NCI-H526 treated with DMSO at 0.1 percent for 48 hours (cell line): ENCODE data around the gene CD63.
"Not testable (repeated sequence)": the region's sequence is repeated elsewhere in the genome, so short reads cannot be mapped to it uniquely, and the experiment has no call there.

Experiments
- DNase-seq: peaks from one replicate; lab custom pipeline; 2025; lab: John Stamatoyannopoulos, UW

The CD63 gene, protein sequence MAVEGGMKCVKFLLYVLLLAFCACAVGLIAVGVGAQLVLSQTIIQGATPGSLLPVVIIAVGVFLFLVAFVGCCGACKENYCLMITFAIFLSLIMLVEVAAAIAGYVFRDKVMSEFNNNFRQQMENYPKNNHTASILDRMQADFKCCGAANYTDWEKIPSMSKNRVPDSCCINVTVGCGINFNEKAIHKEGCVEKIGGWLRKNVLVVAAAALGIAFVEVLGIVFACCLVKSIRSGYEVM

DNA sequence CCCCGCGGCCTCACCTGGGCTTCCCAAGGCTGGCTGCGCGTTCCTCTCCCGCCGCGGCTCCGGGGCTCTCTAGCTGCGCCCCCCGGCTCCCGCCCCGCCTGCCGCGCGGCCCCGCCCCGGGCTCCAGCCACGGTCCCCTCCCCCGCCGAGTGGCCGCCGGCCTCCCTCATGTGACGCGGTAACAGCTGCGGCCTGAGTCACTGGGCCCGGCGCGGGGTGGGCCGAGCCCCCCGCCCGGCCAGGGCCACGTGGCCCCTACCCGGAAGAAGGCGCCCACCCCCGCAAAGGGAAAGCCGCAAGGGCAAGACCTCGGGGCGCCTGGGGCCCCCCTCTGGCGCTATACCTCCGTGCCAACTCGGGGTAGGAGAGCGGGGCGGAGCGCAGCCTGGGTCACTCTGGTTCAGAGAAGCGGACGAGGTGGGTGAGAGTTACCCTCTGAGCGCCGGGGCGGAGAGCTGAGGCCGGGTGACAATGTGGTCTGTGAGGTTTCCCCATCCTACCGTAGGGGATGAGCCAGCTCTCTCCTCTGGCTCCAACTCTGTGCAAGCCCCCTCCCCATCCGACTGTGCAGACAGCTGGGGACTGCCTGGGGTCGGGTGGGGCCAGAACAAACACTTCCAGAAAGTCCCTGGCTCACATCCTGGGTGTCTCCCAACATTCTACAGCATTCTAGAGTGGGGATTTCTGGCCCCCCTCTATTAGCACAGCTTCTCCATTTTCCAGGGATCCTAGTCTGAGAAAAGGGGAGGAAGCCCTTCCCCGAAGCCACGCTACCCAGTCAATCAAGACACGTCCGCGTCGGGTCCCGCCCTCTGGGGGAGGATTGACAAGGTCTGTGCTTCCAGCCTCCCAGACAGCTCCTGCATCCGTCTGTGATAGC is at the start of gene CD63:
TSS of gene CD63 (minus strand) at position 71 of the 880 bp plus-strand sequence. CDS start 668 bp downstream, outside the sequence.
- peak; percentile 64 for DNase-seq

DNA sequence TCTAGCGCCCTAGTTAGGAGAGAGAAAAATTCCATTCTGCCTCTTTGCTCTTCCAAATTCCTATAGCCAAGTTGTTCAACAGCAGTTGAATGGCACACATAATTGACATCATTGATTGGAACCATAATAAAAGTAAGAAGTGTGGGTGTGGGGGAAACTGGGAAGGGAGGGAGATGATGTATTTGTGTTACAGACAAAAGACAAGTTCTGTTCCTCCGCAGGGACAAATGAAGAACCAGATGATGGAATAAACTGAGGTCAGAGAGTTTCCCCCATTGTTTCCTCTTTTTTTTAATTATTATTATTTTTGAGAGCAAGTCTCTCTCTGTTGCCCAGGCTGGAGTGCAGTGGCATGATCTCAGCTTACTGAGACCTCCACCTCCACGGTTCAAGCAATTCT is 49.0 kb upstream of the CD63 start:
- no peak for DNase-seq

DNA sequence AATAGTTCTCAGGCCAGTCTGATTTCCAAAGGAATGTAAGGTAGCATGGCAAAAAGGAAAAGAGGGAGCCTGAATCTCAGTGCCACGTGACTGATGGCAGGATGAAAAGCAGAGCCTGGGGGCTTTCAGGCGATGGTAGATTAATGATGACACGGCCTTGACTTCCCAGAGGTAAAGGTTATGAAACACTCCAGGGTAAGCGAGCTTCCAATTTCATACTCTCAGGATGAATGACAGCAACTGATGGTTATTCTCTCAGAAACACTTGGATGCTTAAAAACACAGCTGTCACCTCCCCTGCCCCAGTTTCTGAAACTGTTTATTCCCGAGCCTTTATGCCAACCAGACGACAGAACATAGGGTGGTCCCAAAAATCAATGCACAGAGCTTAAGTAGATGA is 42.9 kb upstream of the CD63 start:
- no peak for DNase-seq

DNA sequence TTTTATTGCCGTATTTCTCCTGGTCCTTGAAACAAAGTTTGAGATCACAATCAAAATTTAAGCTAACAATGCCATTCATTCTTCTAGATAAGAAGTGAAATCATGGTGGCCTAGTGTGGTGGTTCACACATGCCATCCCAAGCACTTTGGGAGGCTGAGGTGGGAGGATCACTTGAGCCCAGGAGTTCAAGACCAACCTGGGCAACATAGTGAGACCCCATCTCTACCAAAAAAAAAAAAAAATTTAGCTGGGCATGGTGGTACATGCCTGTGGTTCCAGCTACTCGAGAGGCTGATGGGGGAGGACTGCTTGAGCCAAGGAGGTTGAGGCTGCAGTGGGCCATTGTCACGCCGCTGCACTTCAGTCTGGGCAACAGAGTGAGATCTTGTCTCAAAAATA is 38.3 kb upstream of the CD63 start:
- DNase-seq = no peak

DNA sequence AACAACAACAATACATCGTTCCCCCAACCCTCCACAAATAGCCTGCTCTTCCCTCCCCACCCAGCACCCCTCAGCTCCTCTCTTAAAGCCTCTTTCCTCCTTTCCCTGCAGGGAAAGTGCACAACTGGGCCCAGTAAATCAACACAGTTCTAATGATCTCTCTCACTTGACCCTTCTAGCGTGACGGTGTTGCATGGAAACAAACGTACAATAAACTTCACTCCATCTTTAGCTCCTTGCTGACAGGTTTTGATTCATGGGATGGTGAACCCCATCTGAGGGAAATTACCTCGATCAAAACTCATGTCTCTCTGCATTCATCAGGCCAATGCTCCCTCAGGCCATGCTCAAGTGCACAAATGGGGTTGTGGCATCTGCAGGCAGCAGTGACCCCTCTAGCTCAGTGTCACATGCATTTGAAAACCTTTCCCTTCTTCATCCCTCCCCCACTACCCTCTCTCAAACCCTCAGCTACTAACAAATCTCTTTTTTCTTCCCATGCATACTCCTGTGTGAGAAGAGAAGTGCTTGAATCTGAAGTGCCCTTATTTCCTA is 37.0 kb upstream of the CD63 start:
- no peak for DNase-seq

- DNase-seq = no peak
Measured at GRCh38 chr12:55762646-55763045, 33.8 kb upstream of the CD63 start.

GRCh38 chr12:55760663-55761062 is 31.9 kb upstream of the CD63 start:
- no peak for DNase-seq

DNA sequence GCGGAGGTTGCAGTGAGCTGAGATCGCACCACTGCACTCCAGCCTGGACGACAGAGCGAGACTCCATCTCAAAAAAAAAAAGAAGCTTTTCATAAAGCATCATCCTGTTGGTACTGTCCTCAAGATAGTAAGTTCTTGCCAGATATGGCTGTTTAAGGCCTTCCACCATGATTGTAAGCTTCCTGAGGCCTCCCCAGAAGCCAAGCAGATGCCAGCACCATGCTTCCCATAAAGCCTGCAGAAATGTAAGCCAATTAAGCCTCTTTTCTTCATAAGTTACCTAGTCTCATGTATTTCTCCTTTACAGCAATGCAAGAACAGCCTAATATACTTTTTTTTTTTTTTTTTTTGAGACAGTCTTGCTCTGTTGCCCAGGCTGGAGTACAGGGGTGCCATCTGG is 29.8 kb upstream of the CD63 start:
- DNase-seq = not testable (repeated sequence)

- no peak for DNase-seq
Measured at GRCh38 chr12:55757701-55758100, 28.9 kb upstream of the CD63 start.

- no peak for DNase-seq
Measured at GRCh38 chr12:55755246-55755645, 26.4 kb upstream of the CD63 start.

GRCh38 chr12:55748230-55748993 is 19.6 kb upstream of the CD63 start:
- DNase-seq = no peak

GRCh38 chr12:55746913-55747231 is 18.1 kb upstream of the CD63 start:
- no peak for DNase-seq

GRCh38 chr12:55746174-55746912 is 17.5 kb upstream of the CD63 start:
- DNase-seq = no peak

DNA sequence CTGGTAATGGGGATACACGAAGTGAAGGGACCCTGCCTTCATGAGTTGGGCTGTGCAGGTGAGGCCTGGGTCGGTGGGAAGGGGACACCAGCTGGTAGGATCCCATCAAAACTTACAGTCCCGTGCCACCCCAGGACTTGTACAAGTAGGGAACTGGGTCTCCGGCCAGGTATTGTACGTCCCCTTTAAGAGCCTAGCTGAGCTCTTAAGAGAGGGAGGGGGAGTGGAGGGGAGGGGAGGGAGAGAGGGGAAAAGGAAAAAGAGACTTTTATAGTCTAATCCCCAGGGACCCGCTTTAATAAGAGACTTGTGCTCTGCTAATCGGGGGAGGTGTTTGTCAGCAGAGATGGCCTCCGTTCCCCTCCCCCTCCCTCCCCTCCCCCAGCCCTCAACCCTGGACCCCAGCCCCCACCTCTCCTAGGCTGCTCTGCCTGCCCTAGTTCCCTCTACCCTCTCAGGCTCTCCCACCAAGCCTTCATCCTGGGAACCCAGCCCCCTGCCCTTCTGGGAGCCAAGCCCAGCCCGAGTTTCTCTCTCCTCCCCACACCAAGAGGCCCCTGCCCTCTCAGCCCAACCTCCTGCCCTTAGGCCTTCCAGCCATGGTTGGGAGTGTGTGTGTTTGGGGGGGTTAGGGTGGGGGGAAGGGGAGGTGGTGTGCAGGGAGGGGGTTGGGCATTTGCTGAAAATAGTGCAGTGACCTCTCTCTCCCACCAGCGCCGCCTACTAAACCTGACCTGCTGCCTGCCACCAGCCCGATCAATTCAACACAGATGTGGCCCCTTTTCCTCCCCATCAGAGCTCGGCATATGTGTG is 16.8 kb upstream of the CD63 start:
- peak; percentile 89 for DNase-seq

- DNase-seq = no peak
Measured at GRCh38 chr12:55744340-55745030, 15.7 kb upstream of the CD63 start.

DNA sequence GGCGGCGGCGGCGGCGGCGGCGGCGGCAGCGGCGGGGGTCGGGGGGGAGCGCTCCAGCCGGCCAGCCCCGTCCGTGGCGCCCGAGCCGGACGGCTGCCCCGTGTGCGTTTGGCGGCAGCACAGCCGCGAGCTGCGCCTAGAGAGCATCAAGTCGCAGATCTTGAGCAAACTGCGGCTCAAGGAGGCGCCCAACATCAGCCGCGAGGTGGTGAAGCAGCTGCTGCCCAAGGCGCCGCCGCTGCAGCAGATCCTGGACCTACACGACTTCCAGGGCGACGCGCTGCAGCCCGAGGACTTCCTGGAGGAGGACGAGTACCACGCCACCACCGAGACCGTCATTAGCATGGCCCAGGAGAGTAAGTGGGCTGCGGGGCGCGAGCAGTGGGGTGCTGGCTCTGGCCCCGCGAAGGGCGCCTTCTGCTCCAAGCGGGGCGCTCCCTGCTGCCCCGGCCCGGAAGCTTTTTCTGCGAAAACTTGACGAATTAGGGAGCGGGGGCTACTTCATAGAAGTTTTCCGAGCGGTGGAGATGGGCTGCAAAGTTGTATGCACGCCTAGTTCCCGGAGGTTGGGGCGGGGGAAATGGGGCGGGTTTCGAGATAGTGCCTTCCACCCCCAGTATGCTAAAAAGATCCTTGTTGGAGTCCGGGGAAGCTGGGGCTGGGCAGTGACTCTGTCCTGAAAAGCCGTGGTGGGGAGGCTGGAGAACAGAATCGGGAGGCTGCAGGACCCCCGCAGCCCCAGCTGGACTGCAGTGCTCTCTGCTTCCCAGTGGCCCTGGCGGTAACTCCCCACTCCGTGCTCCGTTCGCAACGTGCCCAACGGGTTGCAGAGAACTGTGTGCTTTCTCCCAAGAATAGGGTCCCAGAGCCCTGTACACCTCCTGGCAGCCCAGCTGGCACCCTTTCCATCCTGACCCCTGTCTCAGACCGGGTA is 14.9 kb upstream of the CD63 start:
- DNase-seq = no peak

DNA sequence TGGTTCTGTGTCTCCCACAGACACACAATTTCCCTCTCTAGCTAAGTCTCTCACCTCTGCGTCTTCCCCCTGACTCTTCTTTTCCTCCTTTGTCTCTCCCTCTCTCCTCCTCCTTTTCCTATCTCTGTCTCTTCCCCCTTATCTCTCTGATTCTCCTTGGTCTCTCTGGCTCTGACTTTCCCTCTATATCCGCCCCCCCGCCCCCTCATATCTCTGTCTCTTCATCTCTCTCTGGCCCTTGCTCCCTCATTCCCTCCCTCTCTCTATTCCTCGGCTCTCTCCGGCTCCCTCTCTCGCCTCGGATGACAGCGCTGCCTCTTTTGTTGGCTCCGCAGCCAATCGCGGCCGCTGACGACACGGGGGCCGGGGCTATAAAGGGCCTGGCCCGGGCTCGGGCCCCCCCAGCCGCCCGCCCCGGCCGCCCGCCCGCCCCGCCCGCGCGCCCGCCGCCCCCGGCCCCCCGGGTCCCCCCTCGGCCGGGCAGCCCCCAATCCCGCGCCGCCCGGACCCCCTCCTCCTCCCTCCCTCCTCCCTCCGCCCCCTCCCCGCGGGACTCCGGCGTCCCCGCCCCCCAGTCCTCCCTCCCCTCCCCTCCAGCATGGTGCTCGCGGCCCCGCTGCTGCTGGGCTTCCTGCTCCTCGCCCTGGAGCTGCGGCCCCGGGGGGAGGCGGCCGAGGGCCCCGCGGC is 14.1 kb upstream of the CD63 start, which contains the start of gene GDF11:
TSS of gene GDF11 (plus strand) at position 404 of the 687 bp plus-strand sequence. CDS start at position 599, 195 bp downstream.
- DNase-seq = peak; percentile 56

- DNase-seq = no peak
Measured at GRCh38 chr12:55741931-55742680, 13.3 kb upstream of the CD63 start.
